Spleen (tissue), 7 donors: ENCODE measurements around the gene PPM1M.

ENCODE experiments used
- POLR2A ChIP-seq, 3 donors: fragments of 450-650 bp; IDR thresholded peaks; one replicate each; pipeline ENCODE4 v1.5.1; 2017; ENCODE audit warnings: antibody characterized with exemption in 3 of 3, mild to moderate bottlenecking in 1 of 3
- POLR2AphosphoS5 ChIP-seq, 3 donors: sonication (generic); formaldehyde crosslinking; IDR thresholded peaks; one replicate each; pipeline ENCODE4 v1.5.1; 2017; ENCODE audit warnings: antibody characterized with exemption in 3 of 3
- TF ChIP-seq, protein P1 (sequence below), 11 experiments: fragments of 200-600 bp in 7 of 11; fragments of 450-650 bp in 4 of 11; sonication (generic) in 4 of 11; IDR thresholded peaks in 8 of 11; conservative IDR thresholded peaks in 3 of 11; 1 replicate in 7 of 11; 2 replicates in 4 of 11; pipeline versions ENCODE4 v1.4.0 to v1.8.0; 2016 to 2021; ENCODE audit warnings: antibody characterized with exemption in 11 of 11, inconsistent platforms in 4 of 11, mild to moderate bottlenecking in 1 of 11
- donor health status: DM: no; HTN: no; CAD: no; lungs with moderate emphysema.
- donor health status: DM: no; HTN: no; CAD: no.
- donor health status: DM: no; HTN: no; CAD: no.

DNA sequence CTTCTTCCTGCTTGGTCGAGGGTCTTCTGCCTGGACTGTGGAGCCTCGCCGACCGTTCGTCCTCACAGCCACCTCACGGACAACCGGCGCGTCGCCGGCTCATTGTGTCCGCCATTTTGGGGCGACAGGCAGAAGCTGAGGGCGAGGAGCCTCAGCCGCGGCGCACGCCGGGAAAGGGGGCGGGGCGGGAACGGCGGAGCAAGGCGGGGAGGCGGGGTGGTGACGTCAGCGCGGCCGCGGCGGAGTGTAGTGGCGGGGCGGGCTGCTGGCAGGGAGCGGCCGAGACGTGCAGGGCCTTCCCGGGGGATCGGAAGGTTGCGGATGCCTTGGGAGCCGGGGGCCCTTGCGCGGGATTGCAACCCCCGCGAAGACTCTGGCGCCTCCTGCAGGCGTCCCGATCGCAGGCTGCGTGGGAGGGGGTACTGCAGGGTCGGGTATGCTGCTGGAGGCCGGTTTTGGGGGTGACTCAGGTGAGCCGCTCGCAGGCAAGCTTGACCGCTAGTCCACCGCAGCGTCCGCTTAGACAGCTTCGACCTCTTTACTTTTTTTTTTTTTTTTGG lies 33.0 kb downstream of the PPM1M start, which contains the start of gene WDR82:
- TF ChIP-seq POLR2AphosphoS5 (IDR thresholded peaks at IDR 0.05), result peak; percentile 94 to 97 (median 96)
- TF ChIP-seq, protein P1, sequence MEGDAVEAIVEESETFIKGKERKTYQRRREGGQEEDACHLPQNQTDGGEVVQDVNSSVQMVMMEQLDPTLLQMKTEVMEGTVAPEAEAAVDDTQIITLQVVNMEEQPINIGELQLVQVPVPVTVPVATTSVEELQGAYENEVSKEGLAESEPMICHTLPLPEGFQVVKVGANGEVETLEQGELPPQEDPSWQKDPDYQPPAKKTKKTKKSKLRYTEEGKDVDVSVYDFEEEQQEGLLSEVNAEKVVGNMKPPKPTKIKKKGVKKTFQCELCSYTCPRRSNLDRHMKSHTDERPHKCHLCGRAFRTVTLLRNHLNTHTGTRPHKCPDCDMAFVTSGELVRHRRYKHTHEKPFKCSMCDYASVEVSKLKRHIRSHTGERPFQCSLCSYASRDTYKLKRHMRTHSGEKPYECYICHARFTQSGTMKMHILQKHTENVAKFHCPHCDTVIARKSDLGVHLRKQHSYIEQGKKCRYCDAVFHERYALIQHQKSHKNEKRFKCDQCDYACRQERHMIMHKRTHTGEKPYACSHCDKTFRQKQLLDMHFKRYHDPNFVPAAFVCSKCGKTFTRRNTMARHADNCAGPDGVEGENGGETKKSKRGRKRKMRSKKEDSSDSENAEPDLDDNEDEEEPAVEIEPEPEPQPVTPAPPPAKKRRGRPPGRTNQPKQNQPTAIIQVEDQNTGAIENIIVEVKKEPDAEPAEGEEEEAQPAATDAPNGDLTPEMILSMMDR (IDR thresholded peaks at IDR 0.05 in 8 of 11, conservative IDR thresholded peaks at IDR 0.05 in 3 of 11), result peak in 9 of 11 experiments; percentile 30 to 64 (median 46)
- TF ChIP-seq POLR2A (IDR thresholded peaks at IDR 0.05), result peak in 1 of 3 donors; percentile 60
